Measurements from ENCODE around the gene OBSL1.

Gene OBSL1

DNA sequence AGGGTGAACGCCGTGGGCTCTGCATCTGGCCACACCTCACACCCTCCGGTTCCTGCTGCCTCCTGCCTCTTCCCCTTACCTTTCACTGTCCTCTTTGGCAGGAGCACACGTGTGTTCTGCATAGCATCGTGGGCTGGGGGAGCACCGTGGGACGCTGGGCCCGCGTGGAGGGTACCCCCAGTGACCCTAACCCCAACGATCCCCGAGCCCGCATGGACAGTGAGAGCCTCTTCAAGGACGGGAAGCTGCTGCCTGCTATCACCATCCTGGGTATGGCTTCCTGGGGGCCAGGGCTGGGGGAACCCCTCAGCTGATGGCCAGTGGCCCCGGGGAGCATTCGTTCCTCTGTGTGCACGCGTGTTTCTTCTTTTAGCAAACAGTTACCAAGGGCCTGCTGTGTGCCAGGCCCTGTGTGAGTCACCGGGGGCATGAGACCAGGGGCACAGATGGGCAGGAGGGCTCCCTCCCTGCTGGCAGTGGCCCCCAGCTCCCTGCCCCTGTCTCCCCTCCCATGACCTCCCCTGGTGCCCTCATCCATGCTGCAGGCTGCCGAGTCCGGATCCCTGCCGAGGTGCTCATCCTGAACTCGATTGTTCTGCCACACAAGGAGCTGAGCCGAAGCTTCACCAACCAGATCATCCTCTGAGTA, 65.1 kb downstream of the OBSL1 start:
- DNase-seq (ENCODE audit: low read depth in 1 of 2, low spot score in 1 of 2), result no peak
- in situ Hi-C loops (cut with HindIII; ENCODE audit: low pct_unique_long_range_greater_than_20kb, low sequenced_read_pairs), result no loop called here
- no peak for TF ChIP-seq JUND (IDR thresholded peaks at IDR 0.05; ENCODE audit: low read depth)

DNA sequence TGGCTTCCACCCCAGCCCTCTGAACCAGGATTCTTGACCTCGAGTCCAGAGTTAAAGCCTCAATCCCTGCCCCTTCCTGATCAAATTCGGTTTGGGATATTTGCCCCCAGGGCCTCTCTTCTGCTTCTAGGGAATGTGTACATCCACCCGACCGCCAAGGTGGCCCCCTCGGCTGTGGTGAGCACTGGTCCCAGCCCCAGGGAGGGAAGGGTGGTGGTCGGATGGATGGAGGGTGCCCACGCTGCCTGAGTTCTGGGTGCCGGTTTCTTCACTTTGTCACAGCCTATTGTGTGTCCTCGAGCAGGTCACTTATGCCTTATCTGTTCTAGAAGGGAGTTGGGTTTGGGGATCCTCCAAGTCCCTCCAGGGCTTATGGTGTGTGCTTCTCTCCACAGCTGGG, 65.8 kb downstream of the OBSL1 start:
- TF ChIP-seq JUND (IDR thresholded peaks at IDR 0.05; ENCODE audit: low read depth), result no peak
- no peak for DNase-seq (ENCODE audit: low read depth in 1 of 2, low spot score in 1 of 2)
- in situ Hi-C loops (cut with HindIII; ENCODE audit: low pct_unique_long_range_greater_than_20kb, low sequenced_read_pairs), result no loop called here

DNA sequence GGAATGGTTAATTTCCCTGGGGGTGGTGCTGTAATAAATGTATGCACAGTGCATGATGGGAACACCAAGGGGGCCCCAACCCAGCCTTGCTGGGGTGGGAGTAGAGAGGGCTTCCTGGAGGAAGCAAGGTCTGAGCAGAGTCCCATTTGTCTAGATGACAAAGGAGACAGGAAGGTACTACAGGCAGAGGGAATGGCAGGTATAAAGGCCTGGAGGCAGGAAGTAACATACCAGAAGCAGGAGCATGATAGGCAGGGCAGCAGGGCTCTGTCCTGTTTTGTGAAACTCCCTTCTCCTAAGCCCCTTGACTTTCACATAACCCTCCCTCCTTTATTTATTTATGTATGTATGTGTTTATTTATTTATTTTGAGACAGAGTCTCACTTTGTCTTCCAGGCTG, 68.7 kb downstream of the OBSL1 start:
- DNase-seq (ENCODE audit: low read depth in 1 of 2, low spot score in 1 of 2), result no peak
- TF ChIP-seq JUND (IDR thresholded peaks at IDR 0.05; ENCODE audit: low read depth), result no peak
- in situ Hi-C loops (cut with HindIII; ENCODE audit: low pct_unique_long_range_greater_than_20kb, low sequenced_read_pairs), result no loop called here

DNA sequence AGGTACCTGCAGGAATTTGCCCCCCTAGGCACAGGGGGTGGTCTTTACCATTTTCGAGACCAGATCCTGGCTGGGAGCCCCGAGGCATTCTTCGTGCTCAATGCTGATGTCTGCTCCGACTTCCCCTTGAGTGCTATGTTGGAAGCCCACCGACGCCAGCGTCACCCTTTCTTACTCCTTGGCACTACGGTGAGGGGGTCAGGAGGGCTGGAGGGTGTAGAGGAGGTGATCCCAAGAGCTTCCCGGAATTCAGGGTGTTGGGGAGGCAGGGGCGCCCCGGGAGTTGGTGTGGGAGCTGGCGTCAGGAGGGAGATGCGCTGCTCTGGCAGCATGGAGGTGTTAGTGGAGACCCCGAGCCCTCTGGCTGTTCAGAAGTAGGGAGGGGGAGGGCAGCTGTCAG, 69.5 kb downstream of the OBSL1 start:
- TF ChIP-seq JUND (IDR thresholded peaks at IDR 0.05; ENCODE audit: low read depth), result no peak
- no peak for DNase-seq (ENCODE audit: low read depth in 1 of 2, low spot score in 1 of 2)
- in situ Hi-C loops (cut with HindIII; ENCODE audit: low pct_unique_long_range_greater_than_20kb, low sequenced_read_pairs), result no loop called here

All from T47D (cell line).